GM10248 (cell line): ENCODE measurements around the gene RBBP4.
"Not testable (repeated sequence)": the region's sequence is repeated elsewhere in the genome, so short reads cannot be mapped to it uniquely, and the experiment has no call there.

ENCODE experiments used
- CTCF ChIA-PET: fragments of 300-600 bp; sonication (Branson Sonifier 250); formaldehyde crosslinking; extraction: SDS; loops from one replicate; lab custom pipeline; 2021; ENCODE audit warnings: antibody characterized with exemption; lab: Yijun Ruan, JAX
- POLR2A ChIA-PET: fragments of 350-650 bp; sonication (Branson Sonifier 250); formaldehyde crosslinking; extraction: SDS; loops from one replicate; lab custom pipeline; 2020; ENCODE audit warnings: antibody characterized with exemption; lab: Yijun Ruan, JAX
- DNase-seq: peaks from one replicate; pipeline ENCODE4 v3.0.0; 2012; ENCODE audit errors: extremely low spot score
- TF ChIP-seq, protein P1 (sequence below): IDR thresholded peaks from 2 replicates; pipeline ENCODE4 v1.5.1; 2012; ENCODE audit warnings: mild to moderate bottlenecking, low read depth; ENCODE audit errors: extremely low read depth, missing control alignments, control extremely low read depth

Gene RBBP4

DNA sequence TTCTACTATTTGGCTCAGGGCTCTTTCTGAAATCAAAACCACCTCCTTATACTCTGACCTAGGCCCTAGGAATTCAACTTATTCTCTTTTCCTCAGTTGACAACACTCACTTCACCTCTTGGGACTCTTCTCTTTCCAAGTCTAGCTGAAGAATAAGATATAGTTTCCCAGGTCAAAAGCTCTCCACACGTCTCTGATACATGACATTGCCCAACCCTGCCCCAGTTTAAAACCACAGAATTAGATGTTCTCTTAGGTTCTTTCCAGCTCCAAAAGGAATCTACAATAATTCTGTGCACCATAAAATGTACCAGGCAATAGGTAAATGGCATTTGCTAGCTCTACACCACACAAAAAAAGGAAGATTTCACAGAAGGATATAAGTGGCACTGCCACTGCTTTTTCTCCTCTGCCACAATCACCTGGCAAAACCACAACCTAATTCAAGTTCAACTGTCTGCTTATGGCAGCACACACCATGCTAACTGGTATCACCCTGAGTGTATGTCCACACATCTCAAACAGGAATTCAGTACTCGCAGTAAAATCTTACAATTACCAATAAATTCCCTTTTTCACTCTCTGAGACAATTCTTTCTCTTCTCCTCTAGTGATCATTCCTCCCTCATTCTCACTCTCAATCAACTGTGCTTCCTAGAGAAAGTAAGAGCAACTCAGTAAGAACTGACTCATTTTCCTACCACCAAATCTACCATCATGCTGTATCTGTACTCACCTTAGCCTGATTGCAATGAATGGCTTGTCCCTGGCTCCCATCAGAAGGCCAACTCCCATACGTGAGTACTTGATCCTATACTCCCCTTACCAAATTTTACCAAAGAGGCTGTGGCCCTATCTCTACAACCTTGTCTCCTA, 28.0 kb upstream of the RBBP4 start:
- TF ChIP-seq, protein P1, sequence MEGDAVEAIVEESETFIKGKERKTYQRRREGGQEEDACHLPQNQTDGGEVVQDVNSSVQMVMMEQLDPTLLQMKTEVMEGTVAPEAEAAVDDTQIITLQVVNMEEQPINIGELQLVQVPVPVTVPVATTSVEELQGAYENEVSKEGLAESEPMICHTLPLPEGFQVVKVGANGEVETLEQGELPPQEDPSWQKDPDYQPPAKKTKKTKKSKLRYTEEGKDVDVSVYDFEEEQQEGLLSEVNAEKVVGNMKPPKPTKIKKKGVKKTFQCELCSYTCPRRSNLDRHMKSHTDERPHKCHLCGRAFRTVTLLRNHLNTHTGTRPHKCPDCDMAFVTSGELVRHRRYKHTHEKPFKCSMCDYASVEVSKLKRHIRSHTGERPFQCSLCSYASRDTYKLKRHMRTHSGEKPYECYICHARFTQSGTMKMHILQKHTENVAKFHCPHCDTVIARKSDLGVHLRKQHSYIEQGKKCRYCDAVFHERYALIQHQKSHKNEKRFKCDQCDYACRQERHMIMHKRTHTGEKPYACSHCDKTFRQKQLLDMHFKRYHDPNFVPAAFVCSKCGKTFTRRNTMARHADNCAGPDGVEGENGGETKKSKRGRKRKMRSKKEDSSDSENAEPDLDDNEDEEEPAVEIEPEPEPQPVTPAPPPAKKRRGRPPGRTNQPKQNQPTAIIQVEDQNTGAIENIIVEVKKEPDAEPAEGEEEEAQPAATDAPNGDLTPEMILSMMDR, result no peak
- DNase-seq, result no peak
- ChIA-PET POLR2A (no interaction called here), CTCF (interaction anchor here (1.0 to 1.4 kb wide), 2 partner anchors 10 to 17 kb away, joined by 3 to 4 read pairs; no protein-coding TSS in a partner anchor)

DNA sequence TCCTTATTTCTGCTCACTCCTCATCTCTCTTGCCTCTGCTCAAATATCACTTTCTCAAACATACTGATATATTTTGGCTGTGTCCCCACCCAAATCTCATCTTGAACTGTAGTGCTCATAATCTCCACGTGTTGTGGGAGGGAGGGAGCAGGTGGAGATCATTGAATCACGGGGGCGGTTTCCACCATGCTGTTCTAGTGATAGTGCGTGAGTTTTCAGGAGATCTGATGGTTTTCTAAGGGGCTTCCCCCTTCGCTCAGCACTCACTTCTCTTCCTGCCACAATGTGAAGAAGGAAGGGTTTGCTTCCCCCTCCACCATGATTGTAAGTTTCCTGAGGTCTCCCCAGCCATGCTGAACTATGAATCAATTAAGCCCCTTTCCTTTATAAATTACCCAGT, 27.2 kb upstream of the RBBP4 start:
- POLR2A ChIA-PET, result interaction anchor here (0.6 kb wide), 1 partner anchor 1567 kb away, joined by 9 read pairs; no protein-coding TSS in a partner anchor
- no peak for DNase-seq
- TF ChIP-seq, protein P1, result no peak
- CTCF ChIA-PET, result interaction anchor here (1.4 to 1.9 kb wide), 2 partner anchors 16 to 103 kb away, joined by 3 to 6 read pairs; no protein-coding TSS in a partner anchor

GRCh38 chr1:32626176-32626575, 24.8 kb upstream of the RBBP4 start:
- no peak for DNase-seq
- POLR2A ChIA-PET, result no interaction called here
- CTCF ChIA-PET, result interaction anchor here (2.2 kb wide), 1 partner anchor 106 kb away, joined by 8 read pairs; no protein-coding TSS in a partner anchor
- TF ChIP-seq, protein P1, result no peak

- TF ChIP-seq, protein P1, result no peak
- peak; percentile 67 for DNase-seq
- ChIA-PET CTCF (interaction anchor here (1.0 to 2.2 kb wide), 3 partner anchors 14 to 108 kb away, joined by 3 to 8 read pairs (median 5); no protein-coding TSS in a partner anchor), POLR2A (interaction anchor here (0.6 to 1.3 kb wide), 2 partner anchors 21 to 107 kb away, joined by 3 to 9 read pairs; no protein-coding TSS in a partner anchor)
Observed at GRCh38 chr1:32627596-32628162, 23.3 kb upstream of the RBBP4 start.

- ChIA-PET POLR2A (interaction anchor here (0.6 kb wide), 1 partner anchor 20 kb away, joined by 3 read pairs; no protein-coding TSS in a partner anchor), CTCF (interaction anchor here (1.1 to 1.7 kb wide), 4 partner anchors 10 to 110 kb away, joined by 3 to 6 read pairs (median 4); no protein-coding TSS in a partner anchor)
- not testable (repeated sequence) for DNase-seq
Observed at GRCh38 chr1:32630173-32630572, 20.8 kb upstream of the RBBP4 start.

DNA sequence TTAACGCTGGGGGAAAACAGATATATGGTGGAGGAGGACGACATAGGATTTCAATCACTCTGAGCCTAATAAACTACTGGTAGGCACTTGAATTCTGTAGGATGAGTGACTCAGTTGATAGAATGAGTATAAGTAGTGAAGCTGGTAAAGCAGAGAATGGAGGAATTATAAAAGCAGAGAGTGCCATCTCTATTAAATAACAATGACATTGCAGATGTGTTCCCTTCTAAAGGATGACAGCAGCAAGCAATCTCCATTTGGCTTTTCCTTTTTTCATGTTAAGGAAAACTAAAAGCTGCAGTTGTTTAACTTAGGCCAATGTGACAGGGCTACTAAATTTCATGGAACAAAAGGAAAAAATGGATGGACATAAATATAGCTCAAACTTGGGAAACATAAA, 18.2 kb upstream of the RBBP4 start:
- CTCF ChIA-PET, result interaction anchor here (0.7 to 1.7 kb wide), 2 partner anchors 12 to 79 kb away, joined by 3 to 6 read pairs; no protein-coding TSS in a partner anchor
- no peak for DNase-seq
- TF ChIP-seq, protein P1, result no peak
- POLR2A ChIA-PET, result interaction anchor here (0.5 to 1.2 kb wide), 2 partner anchors 30 to 112 kb away, joined by 3 to 7 read pairs; no protein-coding TSS in a partner anchor
